ENCODE measurements around the gene VWA5B2. TPM values are rescaled to one million over a fixed set of nuclear protein-coding genes. Genes with fewer than 3 reads are reported as not detected.

Gene VWA5B2
- total RNA-seq, 2 experiments from 2014 or later, result not detected

DNA sequence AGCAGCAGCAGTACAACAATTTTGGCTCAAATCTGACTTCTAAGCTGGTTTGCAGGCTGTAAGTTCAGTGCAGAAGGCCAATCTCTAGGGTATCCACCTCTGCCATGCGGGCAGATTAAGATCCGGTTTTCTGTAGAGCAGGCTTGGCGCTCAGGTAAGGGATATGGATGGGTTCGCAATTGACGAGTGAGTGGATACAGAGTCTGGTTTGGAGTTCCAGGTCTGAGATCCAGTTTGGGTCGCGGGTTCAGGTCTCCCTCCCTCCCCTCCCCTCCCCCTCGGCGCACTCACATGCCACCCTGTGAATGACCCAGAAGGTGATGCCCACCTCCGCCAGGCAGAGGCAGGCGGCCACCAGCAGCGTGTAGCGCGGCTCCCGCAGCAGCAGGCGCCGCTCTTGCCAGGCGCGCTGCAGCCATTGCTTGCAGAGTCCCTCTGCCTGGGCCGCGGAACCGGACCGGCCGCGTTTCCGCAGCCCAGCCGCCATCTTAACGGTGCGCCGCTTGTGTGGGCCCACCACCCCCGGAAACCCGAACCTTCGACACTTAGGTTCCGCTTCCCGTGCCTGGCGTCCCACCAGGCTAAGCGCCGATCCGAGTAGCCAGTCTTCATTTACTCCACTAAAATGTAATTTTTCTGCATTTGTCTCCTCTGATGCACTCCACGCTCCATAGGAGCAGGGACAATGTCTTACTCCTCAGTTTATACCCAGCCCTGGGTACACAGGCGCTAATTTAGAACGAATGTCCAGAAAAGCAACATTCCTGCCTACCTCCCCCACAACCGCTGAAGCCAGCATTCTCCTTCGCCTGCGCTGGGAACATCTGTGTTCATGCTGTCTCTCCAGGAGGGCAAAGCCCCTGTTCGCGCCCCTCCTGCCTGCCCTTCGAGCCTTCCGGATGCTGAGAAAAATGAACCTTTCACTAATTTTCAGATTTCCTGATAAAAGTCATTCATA, 19.3 kb downstream of the VWA5B2 start, which contains the start of gene ALG3:
TSS of gene ALG3 (minus strand) at position 509 of the 958 bp plus-strand sequence. CDS start at position 487, 22 bp downstream.
- DNase-seq, result peak; percentile 91
- intact Hi-C loops (cut with micrococcal nuclease), result loop anchor here (1.0 to 2.0 kb wide), 7 partner anchors 40 to 114 kb away; partner anchors contain the start of genes AP2M1 and PSMD2
- no peaks in the 10 kb centered on the region for H3K9me3 Mint-ChIP-seq
- H3K27ac Mint-ChIP-seq, result peak within 1 kb of the TSS; percentile 96
- H3K4me1 Mint-ChIP-seq (ENCODE audit: low read depth), result peaks cover 8% of the 10 kb centered on the region
- H3K27me3 Mint-ChIP-seq, result no peaks in the 10 kb centered on the region
- H3K4me3 Mint-ChIP-seq, result peak within 1 kb of the TSS; percentile 90
- CTCF ChIA-PET, result interaction anchor here (1.1 to 8.5 kb wide), 6 partner anchors 21 to 63 kb away, joined by 3 to 94 read pairs (median 5); partner anchors contain the start of gene VWA5B2
- POLR2A ChIA-PET, result interaction anchor here (1.4 kb wide), 1 partner anchor 63 kb away, joined by 4 read pairs; the partner anchor contains the start of gene ABCF3
- H3K36me3 Mint-ChIP-seq, result peaks cover 2% of the 10 kb centered on the region

DNA sequence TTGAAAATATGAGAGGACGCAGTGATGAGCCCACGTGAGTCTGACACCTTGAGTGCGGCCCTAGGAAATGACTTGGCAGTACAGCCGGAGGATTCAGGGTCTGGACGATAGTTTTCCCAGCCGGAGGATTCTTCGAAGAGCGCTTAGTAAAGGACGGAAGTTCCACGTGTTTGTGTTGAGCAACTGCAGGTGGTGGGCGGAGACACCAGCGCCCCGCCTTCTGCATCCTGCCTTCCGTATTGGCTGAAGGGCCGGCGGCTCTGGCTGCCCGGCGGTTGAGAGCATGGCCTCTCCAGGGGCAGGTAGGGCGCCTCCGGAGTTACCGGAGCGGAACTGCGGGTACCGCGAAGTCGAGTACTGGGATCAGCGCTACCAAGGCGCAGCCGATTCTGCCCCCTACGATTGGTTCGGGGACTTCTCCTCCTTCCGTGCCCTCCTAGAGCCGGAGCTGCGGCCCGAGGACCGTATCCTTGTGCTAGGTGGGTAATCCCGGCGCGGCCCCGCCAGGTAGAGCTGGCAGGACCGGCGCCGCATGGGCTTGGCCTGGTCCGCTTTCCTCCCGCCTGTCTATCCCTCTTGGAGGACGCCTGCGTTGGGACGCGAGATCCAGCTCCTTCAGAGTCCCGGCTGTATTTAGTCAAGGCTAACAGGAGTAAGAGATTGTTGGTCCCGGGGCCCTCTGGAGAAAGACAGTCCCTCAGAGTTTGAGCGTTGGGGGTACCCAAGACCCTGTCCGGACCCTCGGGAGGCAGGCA, 20.2 kb downstream of the VWA5B2 start, which contains the start of gene EEF1AKMT4:
TSS of gene EEF1AKMT4 (plus strand) at position 261 of the 755 bp plus-strand sequence. CDS start at position 284, 23 bp downstream.
- ChIA-PET CTCF (interaction anchor here (0.6 to 8.5 kb wide), 28 partner anchors 9 to 365 kb away, joined by 3 to 94 read pairs (median 4); partner anchors contain the start of genes CAMK2N2, PARL and VWA5B2), POLR2A (interaction anchor here (0.6 to 1.4 kb wide), 7 partner anchors 9 to 116 kb away, joined by 3 to 5 read pairs (median 4); partner anchors contain the start of genes ABCF3, AP2M1 and CAMK2N2)
- H3K4me1 Mint-ChIP-seq (ENCODE audit: low read depth), result peaks cover 8% of the 10 kb centered on the region
- DNase-seq, result peak; percentile 98
- no peaks in the 10 kb centered on the region for H3K36me3 Mint-ChIP-seq
- intact Hi-C loops (cut with micrococcal nuclease), result loop anchor here (1.0 to 2.0 kb wide), 11 partner anchors 12 to 355 kb away; partner anchors contain the start of genes ABCC5, AP2M1, CAMK2N2 and PSMD2
- peak within 1 kb of the TSS; percentile 90 for H3K4me3 Mint-ChIP-seq
- no peaks in the 10 kb centered on the region for H3K9me3 Mint-ChIP-seq
- H3K27ac Mint-ChIP-seq, result peak within 1 kb of the TSS; percentile 96
- H3K27me3 Mint-ChIP-seq, result no peaks in the 10 kb centered on the region

- Mint-ChIP-seq H3K4me3 (peak overlapping the region; percentile 90), H3K36me3 (no peaks in the 10 kb centered on the region), H3K9me3 (no peaks in the 10 kb centered on the region), H3K27ac (peak overlapping the region; percentile 69), H3K4me1 (ENCODE audit: low read depth) (peaks cover 8% of the 10 kb centered on the region), H3K27me3 (no peaks in the 10 kb centered on the region)
- intact Hi-C loops (cut with micrococcal nuclease), result loop anchor here (1.0 to 2.0 kb wide), 4 partner anchors 11 to 355 kb away; partner anchors contain the start of genes ABCC5 and CAMK2N2
- ChIA-PET CTCF (interaction anchor here (0.6 to 8.5 kb wide), 29 partner anchors 8 to 366 kb away, joined by 3 to 94 read pairs (median 4); partner anchors contain the start of genes CAMK2N2, PARL and VWA5B2), POLR2A (interaction anchor here (0.6 to 1.4 kb wide), 7 partner anchors 8 to 117 kb away, joined by 3 to 5 read pairs (median 4); partner anchors contain the start of genes ABCF3, AP2M1 and CAMK2N2)
- DNase-seq, result peak; percentile 94
Measured at GRCh38 chr3:184250167-184250828, 20.9 kb downstream of the VWA5B2 start.

DNA sequence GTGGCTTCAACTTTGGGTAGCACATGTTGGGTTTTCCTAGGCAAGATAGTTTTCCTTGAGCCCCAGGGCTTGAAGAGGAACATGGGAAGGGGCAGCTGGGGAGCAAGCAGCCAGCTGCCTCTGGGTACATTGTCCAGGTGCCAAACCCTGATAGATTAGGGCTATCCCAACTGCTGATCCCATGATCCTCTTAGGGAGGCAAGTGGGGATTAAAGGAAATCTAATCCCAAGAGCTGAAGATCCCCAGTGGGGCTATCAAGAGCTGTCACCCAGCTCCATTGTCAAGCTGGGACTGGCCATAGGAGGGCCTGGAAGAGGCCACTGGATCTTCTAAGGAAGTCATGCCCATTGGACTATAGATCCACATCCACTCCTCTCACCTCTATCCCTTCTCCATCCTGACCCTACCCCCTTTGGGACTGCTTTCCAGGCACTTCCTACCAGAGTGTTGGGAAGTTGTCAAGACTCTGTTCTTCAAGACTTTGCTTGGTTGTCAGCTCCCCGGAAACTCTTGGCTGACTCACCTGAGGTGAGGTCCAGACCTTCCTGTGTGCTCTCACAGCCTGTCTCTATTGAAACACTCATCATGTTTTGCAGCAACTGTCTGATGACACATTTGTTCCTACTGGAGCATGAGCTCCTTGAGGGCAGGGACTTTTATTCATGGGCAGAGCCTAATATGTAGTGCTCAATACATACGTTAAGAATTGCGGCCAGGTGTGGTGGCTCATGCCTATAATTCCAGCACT, 26.1 kb downstream of the VWA5B2 start:
- H3K4me3 Mint-ChIP-seq, result no peak overlapping the region
- CTCF ChIA-PET, result interaction anchor here (0.8 to 8.5 kb wide), 4 partner anchors 13 to 39 kb away, joined by 3 to 94 read pairs (median 5); partner anchors contain the start of gene VWA5B2
- no peaks in the 10 kb centered on the region for H3K9me3 Mint-ChIP-seq
- peaks cover 11% of the 10 kb centered on the region for H3K4me1 Mint-ChIP-seq (ENCODE audit: low read depth)
- intact Hi-C loops (cut with micrococcal nuclease), result no loop called here
- H3K36me3 Mint-ChIP-seq, result peaks cover 2% of the 10 kb centered on the region
- POLR2A ChIA-PET, result no interaction called here
- DNase-seq, result peak; percentile 50
- H3K27me3 Mint-ChIP-seq, result peaks cover 4% of the 10 kb centered on the region
- H3K27ac Mint-ChIP-seq, result peak overlapping the region; percentile 33

- H3K4me1 Mint-ChIP-seq (ENCODE audit: low read depth), result peaks cover 19% of the 10 kb centered on the region
- H3K27ac Mint-ChIP-seq, result no peak overlapping the region
- intact Hi-C loops (cut with micrococcal nuclease), result no loop called here
- no peak for DNase-seq
- no peak overlapping the region for H3K4me3 Mint-ChIP-seq
- peaks cover 2% of the 10 kb centered on the region for H3K36me3 Mint-ChIP-seq
- POLR2A ChIA-PET, result no interaction called here
- H3K9me3 Mint-ChIP-seq, result no peaks in the 10 kb centered on the region
- CTCF ChIA-PET, result interaction anchor here (0.9 to 8.5 kb wide), 3 partner anchors 8 to 32 kb away, joined by 3 to 94 read pairs (median 7); partner anchors contain the start of genes EEF1AKMT4 and VWA5B2
- peaks cover 12% of the 10 kb centered on the region for H3K27me3 Mint-ChIP-seq
Measured at GRCh38 chr3:184257083-184257915, 27.9 kb downstream of the VWA5B2 start.

DNA sequence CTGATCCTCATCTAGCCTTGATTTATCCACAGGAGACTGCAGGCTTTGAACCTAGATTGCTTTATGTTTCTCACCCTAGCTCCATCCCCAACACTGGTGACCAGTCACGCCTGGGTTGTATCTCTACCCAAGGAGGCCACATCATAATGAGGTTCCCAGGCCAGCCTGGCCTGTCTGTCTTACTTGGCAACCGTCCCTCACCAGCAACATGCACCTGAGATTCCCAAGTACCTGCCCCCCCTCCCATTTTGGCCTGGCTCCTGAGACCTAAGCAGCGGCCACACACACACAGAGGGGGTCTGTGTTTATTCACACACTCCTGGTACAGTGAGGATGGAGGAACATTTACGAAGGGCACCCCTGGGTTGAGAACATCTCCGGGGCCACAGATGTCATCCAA, 29.5 kb downstream of the VWA5B2 start:
- intact Hi-C loops (cut with micrococcal nuclease), result no loop called here
- DNase-seq, result no peak
- H3K27ac Mint-ChIP-seq, result no peak overlapping the region
- peaks cover 18% of the 10 kb centered on the region for H3K27me3 Mint-ChIP-seq
- CTCF ChIA-PET, result interaction anchor here (1.7 kb wide), 1 partner anchor 9 kb away, joined by 7 read pairs; the partner anchor contains the start of gene EEF1AKMT4
- peaks cover 25% of the 10 kb centered on the region for H3K4me1 Mint-ChIP-seq (ENCODE audit: low read depth)
- H3K9me3 Mint-ChIP-seq, result no peaks in the 10 kb centered on the region
- H3K36me3 Mint-ChIP-seq, result peaks cover 2% of the 10 kb centered on the region
- POLR2A ChIA-PET, result interaction anchor here (1.0 kb wide), 1 partner anchor 9 kb away, joined by 3 read pairs; the partner anchor contains the start of gene EEF1AKMT4
- H3K4me3 Mint-ChIP-seq, result no peak overlapping the region

- Mint-ChIP-seq H3K4me3 (no peak overlapping the region), H3K27ac (no peak overlapping the region), H3K27me3 (peaks cover 18% of the 10 kb centered on the region), H3K4me1 (ENCODE audit: low read depth) (peaks cover 25% of the 10 kb centered on the region), H3K36me3 (peaks cover 2% of the 10 kb centered on the region), H3K9me3 (no peaks in the 10 kb centered on the region)
- intact Hi-C loops (cut with micrococcal nuclease), result no loop called here
- no peak for DNase-seq
- ChIA-PET CTCF (interaction anchor here (0.9 to 3.8 kb wide), 3 partner anchors 9 to 39 kb away, joined by 3 to 23 read pairs (median 15); partner anchors contain the start of gene EEF1AKMT4), POLR2A (no interaction called here)
Measured at GRCh38 chr3:184259396-184259877, 30.1 kb downstream of the VWA5B2 start.

GRCh38 chr3:184259878-184260723, 30.7 kb downstream of the VWA5B2 start:
- CTCF ChIA-PET, result interaction anchor here (0.9 to 3.8 kb wide), 4 partner anchors 8 to 38 kb away, joined by 3 to 23 read pairs (median 9); partner anchors contain the start of gene EEF1AKMT4
- H3K4me1 Mint-ChIP-seq (ENCODE audit: low read depth), result peaks cover 25% of the 10 kb centered on the region
- POLR2A ChIA-PET, result no interaction called here
- H3K27ac Mint-ChIP-seq, result peak overlapping the region; percentile 16
- H3K27me3 Mint-ChIP-seq, result peaks cover 20% of the 10 kb centered on the region
- peaks cover 2% of the 10 kb centered on the region for H3K36me3 Mint-ChIP-seq
- DNase-seq, result peak; percentile 46
- H3K4me3 Mint-ChIP-seq, result peak overlapping the region; percentile 62
- no peaks in the 10 kb centered on the region for H3K9me3 Mint-ChIP-seq
- intact Hi-C loops (cut with micrococcal nuclease), result loop anchor here (2.0 kb wide), 1 partner anchor 39 kb away; the partner anchor contains the start of gene PSMD2

Measured in activated CD4-positive, alpha-beta memory T cell treated with anti-CD3 and anti-CD28 coated beads for 36 hours (primary cell).